Natural killer cell (primary cell): ENCODE data around the gene TAL1. TPM values are rescaled to one million over a fixed set of nuclear protein-coding genes. Genes with fewer than 3 reads are reported as not detected.

Experiments
- ATAC-seq, 3 donors: fragments of 150-1000 bp in 2 of 3; fragments of 200-7000 bp in 1 of 3; cut with Tn5 transposase; 1 replicate in 1 of 3; 2 replicates in 2 of 3; pipeline ENCODE4 v1.10.0; 2021; ENCODE audit warnings: mild to moderate bottlenecking in 2 of 3, moderate library complexity in 2 of 3
- DNase-seq, 2 donors: peaks; one replicate each; pipeline versions ENCODE4 v3.0.0 to v3.0.0-alpha.2; 2013 to 2021; ENCODE audit warnings: mixed read lengths in 1 of 2
- H3K27ac ChIP-seq: one replicate; pipeline ENCODE4 v1.5.1; 2013; ENCODE audit warnings: mild to moderate bottlenecking, low read length
- H3K27me3 ChIP-seq: one replicate; pipeline ENCODE4 v1.6.1; 2013; ENCODE audit warnings: low read length; ENCODE audit not compliant: control insufficient read depth, insufficient read depth
- H3K36me3 ChIP-seq: one replicate; pipeline ENCODE4 v1.6.1; 2013; ENCODE audit warnings: low read length; ENCODE audit not compliant: control insufficient read depth, insufficient read depth
- H3K4me1 ChIP-seq: one replicate; pipeline ENCODE4 v1.6.1; 2013; ENCODE audit warnings: low read length; ENCODE audit not compliant: control insufficient read depth, insufficient read depth
- H3K4me3 ChIP-seq: one replicate; pipeline ENCODE4 v1.5.1; 2013; ENCODE audit warnings: low read length
- H3K9me3 ChIP-seq: one replicate; pipeline ENCODE4 v1.6.1; 2013; ENCODE audit warnings: low read length; ENCODE audit not compliant: control insufficient read depth, insufficient read depth
- H3K27ac Mint-ChIP-seq, 2 donors: one replicate each; pipeline ENCODE4 v1.8.0; 2022; ENCODE audit warnings: mild to moderate bottlenecking in 2 of 2, mixed read lengths in 2 of 2, moderate library complexity in 1 of 2
- H3K27me3 Mint-ChIP-seq, 2 donors: one replicate each; pipeline ENCODE4 v1.8.0; 2022; ENCODE audit warnings: low read depth in 2 of 2, mixed read lengths in 2 of 2
- H3K36me3 Mint-ChIP-seq: one replicate; pipeline ENCODE4 v1.8.0; 2022; ENCODE audit warnings: mixed read lengths
- H3K4me1 Mint-ChIP-seq, 2 donors: one replicate each; pipeline ENCODE4 v1.8.0; 2022; ENCODE audit warnings: mixed read lengths in 2 of 2
- H3K4me3 Mint-ChIP-seq: one replicate; pipeline ENCODE4 v1.8.0; 2022; ENCODE audit warnings: mild to moderate bottlenecking, moderate library complexity, mixed read lengths
- H3K9me3 Mint-ChIP-seq, 2 donors: one replicate each; pipeline ENCODE4 v1.8.0; 2022; ENCODE audit warnings: mixed read lengths in 2 of 2
- CTCF ChIP-seq: fragments of 200-600 bp; IDR thresholded peaks from one replicate; pipeline ENCODE4 v1.8.0; 2022; ENCODE audit warnings: antibody characterized with exemption
- WGBS: methylation state at CpG from one replicate; pipeline ENCODE4 v1.1.7; 2013; ENCODE audit warnings: missing lambda C conversion rate; ENCODE audit not compliant: insufficient coverage; 5-methylcytosine and 5-hydroxymethylcytosine counted together
- intact Hi-C: fragments of 100-400 bp; cut with micrococcal nuclease; formaldehyde crosslinking; loops from one replicate; pipeline ENCODE4 v1.14.2; 2022
- total RNA-seq, 4 donors: library from RNA; stranded (reverse); fragments of 120-200 nt in 1 of 4; gene quantifications; one replicate each; pipeline versions ENCODE4 v1.2.3 to v1.2.4, GENCODE V29; 2013 to 2022

TAL1 gene
- total RNA-seq, 3 donors from 2014 or later (not counting 1 experiment from before 2014, with no cell fraction given) = 0.91 to 6.7 (median 3.5) TPM

DNA sequence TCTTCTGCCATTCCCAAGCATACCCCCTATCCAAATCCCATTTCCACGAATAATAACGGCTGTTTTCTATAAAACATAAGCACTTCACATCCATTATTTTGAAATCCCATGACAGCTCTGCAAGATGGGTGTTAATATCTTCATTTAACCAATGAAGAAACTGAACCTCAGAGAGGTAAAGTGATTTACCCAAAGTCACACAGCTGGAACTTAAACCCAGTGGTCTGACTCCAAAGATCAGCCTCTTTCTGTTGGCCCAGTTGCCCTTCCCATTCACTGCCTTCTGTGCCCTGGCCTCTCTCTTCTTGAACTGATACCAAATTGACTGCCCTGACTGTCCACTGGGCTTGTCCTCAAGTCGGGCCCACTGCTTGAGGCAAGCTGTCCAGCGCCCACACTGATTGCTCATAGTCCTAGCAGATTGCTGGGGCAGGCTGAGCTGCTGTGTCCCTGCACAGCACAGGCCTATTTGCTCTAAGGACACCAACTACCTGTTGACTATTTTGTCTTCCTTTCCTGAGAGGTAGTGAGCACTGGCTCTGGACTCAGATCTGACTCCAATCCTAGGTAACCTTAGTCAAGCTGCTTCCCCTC is 19.3 kb downstream of the TAL1 start:
- 77% methylated on average over 4 of the region's 4 CpGs for WGBS
- no peak overlapping the region for H3K4me3 Mint-ChIP-seq
- ATAC-seq = no peak

GRCh38 chr1:47211796-47212269 is 20.2 kb downstream of the TAL1 start:
- WGBS = 20% methylated on average over 6 of the region's 9 CpGs
- no peak overlapping the region for H3K27ac Mint-ChIP-seq
- no peaks in the 10 kb centered on the region for H3K4me1 Mint-ChIP-seq
- intact Hi-C loops = no loop called here
- H3K36me3 Mint-ChIP-seq = no peaks in the 10 kb centered on the region
- Histone ChIP-seq H3K27me3 (no peaks in the 10 kb centered on the region), H3K36me3 (no peaks in the 10 kb centered on the region), H3K9me3 (no peaks in the 10 kb centered on the region), H3K27ac (no peak overlapping the region), H3K4me1 (no peaks in the 10 kb centered on the region), H3K4me3 (no peak overlapping the region)
- DNase-seq (no peak), ATAC-seq (peak in 1 of 3 donors; percentile 36)
- H3K4me3 Mint-ChIP-seq = no peak overlapping the region
- peaks cover 4 to 9% of the 10 kb centered on the region in 2 donors for H3K27me3 Mint-ChIP-seq
- no peaks in the 10 kb centered on the region for H3K9me3 Mint-ChIP-seq
- no peak for TF ChIP-seq CTCF

More for the DNA sequence above, 19.3 kb downstream of the TAL1 start:
- no peak for DNase-seq
- Mint-ChIP-seq H3K36me3 (no peaks in the 10 kb centered on the region), H3K27me3 (peaks cover 4 to 9% of the 10 kb centered on the region in 2 donors), H3K9me3 (no peaks in the 10 kb centered on the region), H3K4me1 (no peaks in the 10 kb centered on the region), H3K27ac (no peak overlapping the region)
- H3K4me3 ChIP-seq = no peak overlapping the region
- intact Hi-C loops = no loop called here
- H3K36me3 ChIP-seq = no peaks in the 10 kb centered on the region
- H3K27ac ChIP-seq = no peak overlapping the region
- no peaks in the 10 kb centered on the region for H3K27me3 ChIP-seq
- no peak for TF ChIP-seq CTCF
- no peaks in the 10 kb centered on the region for H3K9me3 ChIP-seq
- H3K4me1 ChIP-seq = no peaks in the 10 kb centered on the region

- Mint-ChIP-seq H3K4me1 (no peaks in the 10 kb centered on the region), H3K9me3 (no peaks in the 10 kb centered on the region), H3K27ac (no peak overlapping the region), H3K36me3 (no peaks in the 10 kb centered on the region), H3K4me3 (no peak overlapping the region), H3K27me3 (peaks cover 9 to 12% of the 10 kb centered on the region in 2 donors)
- no peaks in the 10 kb centered on the region for H3K36me3 ChIP-seq
- H3K9me3 ChIP-seq = no peaks in the 10 kb centered on the region
- intact Hi-C loops = no loop called here
- WGBS = 74% methylated on average over 3 of the region's 3 CpGs
- no peak overlapping the region for H3K4me3 ChIP-seq
- DNase-seq (no peak), ATAC-seq (no peak)
- TF ChIP-seq CTCF = no peak
- no peaks in the 10 kb centered on the region for H3K27me3 ChIP-seq
- no peak overlapping the region for H3K27ac ChIP-seq
- H3K4me1 ChIP-seq = no peaks in the 10 kb centered on the region
Measured at GRCh38 chr1:47210666-47211065, 21.4 kb downstream of the TAL1 start.
